Left lung (tissue), 10 donors: ENCODE results near the gene SP100. TPM values are rescaled to one million over a fixed set of nuclear protein-coding genes. Genes with fewer than 3 reads are reported as not detected.
A peak's percentile ranks its signal among the peaks of the same experiment; 100 is the strongest.

Source experiments
- ATAC-seq: fragments of 200-7000 bp; cut with Tn5 transposase; one replicate; pipeline ENCODE4 v1.9.1; 2020; ENCODE audit warnings: moderate library complexity
- DNase-seq, 4 donors: peaks; one replicate each; pipeline ENCODE4 v3.0.0-alpha.2; 2013 to 2020
- H3K27ac ChIP-seq, 2 donors: fragments of 200-600 bp; sonication (generic) in 1 of 2; one replicate each; pipeline versions ENCODE4 v1.5.0 to v1.8.0; 2020 to 2021
- H3K27me3 ChIP-seq, 2 donors: fragments of 200-600 bp; sonication (generic) in 1 of 2; one replicate each; pipeline versions ENCODE4 v1.5.0 to v1.8.0; 2020 to 2021
- H3K36me3 ChIP-seq, 2 donors: fragments of 200-600 bp; sonication (generic) in 1 of 2; one replicate each; pipeline versions ENCODE4 v1.5.0 to v1.8.0; 2020 to 2021
- H3K4me1 ChIP-seq, 2 donors: fragments of 200-600 bp; one replicate each; pipeline ENCODE4 v1.8.0; 2021
- H3K4me3 ChIP-seq, 2 donors: fragments of 200-600 bp; sonication (generic) in 1 of 2; one replicate each; pipeline versions ENCODE4 v1.5.0 to v1.8.0; 2020 to 2021; ENCODE audit warnings: mild to moderate bottlenecking in 1 of 2
- H3K9me3 ChIP-seq, 2 donors: fragments of 200-600 bp; sonication (generic) in 1 of 2; one replicate each; pipeline versions ENCODE4 v1.5.0 to v1.8.0; 2020 to 2021
- intact Hi-C, 2 donors: fragments of 100-400 bp; cut with DNase I; formaldehyde crosslinking; loops; one replicate each; pipeline versions ENCODE4 v1.11.2 to v1.14.2; 2022
- polyA plus RNA-seq, 6 donors: library from polyadenylated mRNA; unstranded; fragments of 120-200 nt; gene quantifications; one replicate each; pipeline ENCODE4 v1.2.1, GENCODE V29; 2013; ENCODE audit not compliant: insufficient read length in 6 of 6
- total RNA-seq, 2 donors: library from RNA; stranded (reverse); fragmentation: NEBNext Ultra II Directional; extraction: Animal tissue kit (Norgen Biotek cat#: 25700); gene quantifications; one replicate each; pipeline ENCODE4 v1.2.1, GENCODE V29; 2021
- TF ChIP-seq, protein P1 (sequence below), 2 donors: fragments of 200-600 bp; sonication (generic) in 1 of 2; IDR thresholded peaks; one replicate each; pipeline versions ENCODE4 v1.5.0 to v1.8.0; 2021; ENCODE audit warnings: antibody characterized with exemption in 2 of 2
- donor health status: DM: no; HTN: yes; CAD: no.
- donor health status: DM: no; HTN: no; CAD: no.

SP100 gene
- total and polyA plus RNA-seq, 8 donors, result 55.1 to 134 (median 68.3) TPM

DNA sequence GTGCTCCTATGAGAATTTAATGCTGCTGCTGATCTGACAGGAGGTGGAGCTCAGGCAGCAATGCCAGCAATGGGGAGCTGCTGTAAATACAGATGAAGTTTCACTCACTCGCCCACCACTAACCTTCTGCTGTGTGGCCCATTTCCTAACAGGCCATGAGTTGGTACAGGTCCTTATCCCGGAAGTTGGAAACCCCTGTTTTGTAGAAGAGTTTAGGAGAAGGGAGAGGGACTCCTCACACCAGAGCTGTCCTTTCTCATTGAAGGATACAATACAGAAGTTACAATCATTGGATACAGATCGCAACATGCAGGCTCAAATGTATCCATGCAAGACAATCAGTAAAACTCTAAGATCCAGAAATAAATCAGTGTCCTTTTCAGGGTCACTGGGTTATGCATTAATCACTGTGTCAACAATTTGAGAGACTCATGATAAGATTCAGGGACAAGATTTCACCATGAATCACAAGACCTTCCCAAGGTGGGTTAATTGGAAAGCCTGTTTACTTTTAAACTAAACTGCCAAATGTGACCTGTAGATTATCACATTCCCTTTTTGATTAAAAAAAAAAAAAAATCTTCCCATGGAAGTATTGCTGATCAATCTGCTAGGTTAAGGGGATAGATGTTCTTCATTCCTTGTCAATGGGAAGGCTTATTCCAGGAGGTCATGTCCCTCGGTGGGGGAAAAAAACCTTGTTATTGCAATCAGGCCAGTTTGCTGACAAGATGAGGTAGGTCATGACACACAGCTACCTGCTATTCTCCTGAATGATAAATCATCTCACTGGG is 97.2 kb downstream of the SP100 start:
- intact Hi-C loops, result no loop called here
- no peaks in the 10 kb centered on the region for H3K4me1 ChIP-seq
- no peak overlapping the region for H3K27ac ChIP-seq
- DNase-seq, result no peak
- no peaks in the 10 kb centered on the region for H3K27me3 ChIP-seq
- peak; percentile 64 for ATAC-seq
- H3K36me3 ChIP-seq, result peaks cover 0 to 69% of the 10 kb centered on the region in 2 donors
- H3K9me3 ChIP-seq, result no peaks in the 10 kb centered on the region
- H3K4me3 ChIP-seq, result no peak overlapping the region
- TF ChIP-seq, protein P1, sequence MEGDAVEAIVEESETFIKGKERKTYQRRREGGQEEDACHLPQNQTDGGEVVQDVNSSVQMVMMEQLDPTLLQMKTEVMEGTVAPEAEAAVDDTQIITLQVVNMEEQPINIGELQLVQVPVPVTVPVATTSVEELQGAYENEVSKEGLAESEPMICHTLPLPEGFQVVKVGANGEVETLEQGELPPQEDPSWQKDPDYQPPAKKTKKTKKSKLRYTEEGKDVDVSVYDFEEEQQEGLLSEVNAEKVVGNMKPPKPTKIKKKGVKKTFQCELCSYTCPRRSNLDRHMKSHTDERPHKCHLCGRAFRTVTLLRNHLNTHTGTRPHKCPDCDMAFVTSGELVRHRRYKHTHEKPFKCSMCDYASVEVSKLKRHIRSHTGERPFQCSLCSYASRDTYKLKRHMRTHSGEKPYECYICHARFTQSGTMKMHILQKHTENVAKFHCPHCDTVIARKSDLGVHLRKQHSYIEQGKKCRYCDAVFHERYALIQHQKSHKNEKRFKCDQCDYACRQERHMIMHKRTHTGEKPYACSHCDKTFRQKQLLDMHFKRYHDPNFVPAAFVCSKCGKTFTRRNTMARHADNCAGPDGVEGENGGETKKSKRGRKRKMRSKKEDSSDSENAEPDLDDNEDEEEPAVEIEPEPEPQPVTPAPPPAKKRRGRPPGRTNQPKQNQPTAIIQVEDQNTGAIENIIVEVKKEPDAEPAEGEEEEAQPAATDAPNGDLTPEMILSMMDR (IDR thresholded peaks at IDR 0.05), result no peak

DNA sequence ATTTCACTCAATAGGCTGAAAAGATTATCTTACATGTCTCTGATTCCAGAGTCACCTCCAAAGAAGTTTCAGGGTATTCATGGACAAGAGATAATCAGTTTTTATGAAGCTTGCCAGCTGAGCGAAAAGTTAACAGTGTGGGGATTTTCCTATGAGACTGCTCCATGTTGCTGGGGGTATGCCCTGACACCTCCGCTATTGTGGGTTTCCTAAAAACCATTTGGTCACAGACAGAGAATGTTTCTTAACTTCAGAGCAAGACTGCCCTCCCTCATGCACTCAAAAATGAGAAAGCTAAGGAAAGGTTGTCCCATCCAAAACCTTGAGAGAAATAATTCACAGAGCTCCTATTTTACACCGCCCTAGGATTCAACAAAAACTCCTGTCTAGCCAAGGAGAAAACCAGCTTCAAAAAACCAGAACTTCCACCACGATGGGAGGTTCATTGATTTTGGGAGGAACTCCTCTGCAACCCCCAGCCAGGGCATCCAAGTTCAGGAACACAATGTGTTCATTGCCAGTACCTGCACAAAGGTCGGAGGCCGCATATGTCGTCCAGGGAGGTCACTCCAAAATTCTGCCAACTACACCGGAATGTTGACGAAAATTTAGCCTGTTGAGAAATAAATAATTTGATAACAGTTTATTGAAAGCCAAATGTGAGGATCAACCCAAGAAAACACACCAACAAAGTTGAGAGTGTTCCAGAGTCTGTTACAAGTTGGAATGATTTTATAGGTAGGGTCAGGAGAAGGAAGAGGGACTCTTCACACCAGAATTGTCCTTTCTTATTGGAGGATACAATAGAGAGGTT is 104.3 kb downstream of the SP100 start:
- intact Hi-C loops, result no loop called here

DNA sequence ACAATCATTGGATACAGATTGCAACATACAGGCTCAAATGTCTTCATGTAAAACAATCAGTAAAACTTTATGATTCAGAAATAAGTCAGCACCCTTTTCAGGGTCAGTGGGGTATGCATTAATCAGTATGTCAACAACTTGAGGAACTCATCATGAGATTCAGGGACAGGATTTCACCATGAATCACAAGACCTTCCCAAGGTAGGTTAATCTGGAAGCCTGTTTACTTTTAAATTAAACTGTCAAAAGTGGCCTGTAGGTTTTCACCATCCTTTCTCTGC is 104.8 kb downstream of the SP100 start:
- intact Hi-C loops, result no loop called here
- no peak for DNase-seq
- H3K27ac ChIP-seq, result no peak overlapping the region

More for the DNA sequence above, 104.3 kb downstream of the SP100 start:
- ATAC-seq (no peak), DNase-seq (no peak)
- Histone ChIP-seq H3K27me3 (no peaks in the 10 kb centered on the region), H3K4me3 (no peak overlapping the region), H3K9me3 (peaks cover 0 to 36% of the 10 kb centered on the region in 2 donors), H3K4me1 (no peaks in the 10 kb centered on the region), H3K36me3 (peaks cover 0 to 25% of the 10 kb centered on the region in 2 donors), H3K27ac (no peak overlapping the region)
- TF ChIP-seq, protein P1 (IDR thresholded peaks at IDR 0.05), result no peak

DNA sequence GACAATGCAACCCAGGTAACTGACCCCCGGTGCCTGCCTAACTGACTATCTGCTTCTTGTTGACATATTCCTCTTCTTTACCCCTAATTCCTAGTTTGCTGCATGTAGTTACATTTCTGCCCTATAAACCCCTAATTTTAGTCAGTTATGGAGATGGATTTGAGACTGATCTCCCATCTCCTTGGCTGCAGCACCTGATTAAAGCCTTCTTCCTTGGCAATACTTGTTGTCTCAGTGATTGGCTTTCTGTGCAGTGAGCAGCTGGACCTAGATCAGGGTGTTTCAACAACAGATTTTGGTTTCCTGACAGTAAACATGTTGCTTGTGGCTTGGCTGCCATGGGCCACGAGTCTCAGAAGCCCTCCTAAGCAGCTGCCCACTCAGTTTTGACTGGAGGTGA is 105.4 kb downstream of the SP100 start:
- intact Hi-C loops, result no loop called here
- ATAC-seq (no peak), DNase-seq (no peak)
- no peaks in the 10 kb centered on the region for H3K27me3 ChIP-seq
- H3K27ac ChIP-seq, result no peak overlapping the region
- H3K4me3 ChIP-seq, result no peak overlapping the region
- TF ChIP-seq, protein P1 (IDR thresholded peaks at IDR 0.05), result no peak
- peaks cover 0 to 31% of the 10 kb centered on the region in 2 donors for H3K36me3 ChIP-seq
- H3K4me1 ChIP-seq, result no peaks in the 10 kb centered on the region
- peaks cover 0 to 39% of the 10 kb centered on the region in 2 donors for H3K9me3 ChIP-seq

More for the DNA sequence above, 104.8 kb downstream of the SP100 start:
- Histone ChIP-seq H3K27me3 (no peaks in the 10 kb centered on the region), H3K4me3 (no peak overlapping the region), H3K4me1 (no peaks in the 10 kb centered on the region), H3K36me3 (peaks cover 0 to 29% of the 10 kb centered on the region in 2 donors), H3K9me3 (peaks cover 0 to 39% of the 10 kb centered on the region in 2 donors)
- ATAC-seq, result no peak
- TF ChIP-seq, protein P1 (IDR thresholded peaks at IDR 0.05), result no peak

DNA sequence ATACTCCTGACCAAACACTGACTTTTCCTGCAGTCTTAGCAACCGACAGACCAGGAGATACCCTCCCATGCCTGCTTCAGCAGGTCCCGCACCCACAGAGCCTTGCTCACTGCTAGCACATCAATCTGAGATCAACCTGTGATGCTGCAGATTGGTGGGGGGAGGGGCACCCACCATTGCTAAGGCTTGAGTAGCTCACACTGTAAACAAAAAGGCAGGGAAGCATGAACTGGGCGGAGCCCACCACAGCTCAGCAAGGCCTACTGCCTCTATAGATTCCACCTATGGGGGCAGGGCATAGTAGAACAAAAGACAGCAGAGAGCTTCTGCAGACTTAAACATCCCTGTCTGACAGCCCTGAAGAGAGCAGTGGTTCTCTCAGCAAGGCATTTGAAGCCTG is 109.7 kb downstream of the SP100 start:
- Histone ChIP-seq H3K27ac (no peak overlapping the region), H3K36me3 (peaks cover 0 to 19% of the 10 kb centered on the region in 2 donors), H3K27me3 (no peaks in the 10 kb centered on the region), H3K9me3 (peaks cover 0 to 48% of the 10 kb centered on the region in 2 donors), H3K4me1 (no peaks in the 10 kb centered on the region), H3K4me3 (no peak overlapping the region)
- TF ChIP-seq, protein P1 (IDR thresholded peaks at IDR 0.05), result no peak
- intact Hi-C loops, result no loop called here
- no peak for ATAC-seq
- DNase-seq, result no peak
